ENCODE measurements around the gene L2HGDH.

DNA sequence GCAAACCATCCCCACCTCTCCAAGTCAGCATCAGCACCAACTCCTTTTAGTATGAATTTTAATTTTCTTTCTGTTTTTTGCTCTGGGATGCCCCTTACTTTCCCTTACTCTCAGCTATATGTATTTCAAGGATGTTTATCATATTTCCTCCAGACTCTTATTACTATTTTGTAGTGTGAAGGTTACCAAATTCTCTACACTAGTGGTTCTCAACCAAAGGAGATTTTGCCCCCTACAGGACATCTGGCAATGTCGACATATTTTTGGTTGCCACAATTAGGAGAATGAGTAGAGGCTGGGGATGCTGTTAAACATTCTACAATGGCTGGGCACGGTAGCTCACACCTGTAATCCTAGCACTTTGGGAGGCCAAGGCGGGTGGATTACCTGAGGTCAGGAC lies 51.5 kb downstream of the L2HGDH start:
- TF ChIP-seq, protein P1, sequence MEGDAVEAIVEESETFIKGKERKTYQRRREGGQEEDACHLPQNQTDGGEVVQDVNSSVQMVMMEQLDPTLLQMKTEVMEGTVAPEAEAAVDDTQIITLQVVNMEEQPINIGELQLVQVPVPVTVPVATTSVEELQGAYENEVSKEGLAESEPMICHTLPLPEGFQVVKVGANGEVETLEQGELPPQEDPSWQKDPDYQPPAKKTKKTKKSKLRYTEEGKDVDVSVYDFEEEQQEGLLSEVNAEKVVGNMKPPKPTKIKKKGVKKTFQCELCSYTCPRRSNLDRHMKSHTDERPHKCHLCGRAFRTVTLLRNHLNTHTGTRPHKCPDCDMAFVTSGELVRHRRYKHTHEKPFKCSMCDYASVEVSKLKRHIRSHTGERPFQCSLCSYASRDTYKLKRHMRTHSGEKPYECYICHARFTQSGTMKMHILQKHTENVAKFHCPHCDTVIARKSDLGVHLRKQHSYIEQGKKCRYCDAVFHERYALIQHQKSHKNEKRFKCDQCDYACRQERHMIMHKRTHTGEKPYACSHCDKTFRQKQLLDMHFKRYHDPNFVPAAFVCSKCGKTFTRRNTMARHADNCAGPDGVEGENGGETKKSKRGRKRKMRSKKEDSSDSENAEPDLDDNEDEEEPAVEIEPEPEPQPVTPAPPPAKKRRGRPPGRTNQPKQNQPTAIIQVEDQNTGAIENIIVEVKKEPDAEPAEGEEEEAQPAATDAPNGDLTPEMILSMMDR (IDR thresholded peaks at IDR 0.05; ENCODE audit: insufficient read depth, low read length) = peak; percentile 9
- TF ChIP-seq POLR2AphosphoS5 (IDR thresholded peaks at IDR 0.05; ENCODE audit: low read depth) = no peak
